H54 (cell line): ENCODE results near the gene CSMD2.

ENCODE experiments used
- DNase-seq: peaks from one replicate; pipeline ENCODE4 v3.0.0; 2011; ENCODE audit warnings: low spot score, mixed read lengths; ENCODE audit not compliant: insufficient read length
- FAIRE-seq: peaks from 3 replicates; lab custom pipeline; 2011; peaks lifted over from hg19 to GRCh38; lab: Jason Lieb, UNC
- POLR2A ChIP-seq: IDR thresholded peaks from 2 replicates; pipeline ENCODE4 v1.6.1; 2011; ENCODE audit warnings: low read depth, mild to moderate bottlenecking, low read length

Gene CSMD2

GRCh38 chr1:33623811-33624210 lies 541.2 kb downstream of the CSMD2 start:
- TF ChIP-seq POLR2A, result no peak
- no peak for DNase-seq
- no peak for FAIRE-seq

- TF ChIP-seq POLR2A, result no peak
- FAIRE-seq, result no peak
- no peak for DNase-seq
These were observed 542.3 kb downstream of the CSMD2 start for GRCh38 chr1:33622757-33623156.

GRCh38 chr1:33618636-33619035 lies 546.4 kb downstream of the CSMD2 start:
- TF ChIP-seq POLR2A, result no peak
- DNase-seq, result no peak
- FAIRE-seq, result no peak

- DNase-seq (no peak), FAIRE-seq (no peak)
- no peak for TF ChIP-seq POLR2A
These were observed 547.6 kb downstream of the CSMD2 start for GRCh38 chr1:33617451-33617850.

GRCh38 chr1:33616780-33617179 lies 548.2 kb downstream of the CSMD2 start:
- DNase-seq (no peak), FAIRE-seq (no peak)
- TF ChIP-seq POLR2A, result no peak

GRCh38 chr1:33615546-33615945 lies 549.5 kb downstream of the CSMD2 start:
- no peak for TF ChIP-seq POLR2A
- FAIRE-seq, result no peak
- no peak for DNase-seq

GRCh38 chr1:33610864-33611455 lies 554.1 kb downstream of the CSMD2 start:
- no peak for TF ChIP-seq POLR2A
- FAIRE-seq (no peak), DNase-seq (no peak)

- DNase-seq (no peak), FAIRE-seq (no peak)
- no peak for TF ChIP-seq POLR2A
These were observed 554.6 kb downstream of the CSMD2 start for GRCh38 chr1:33610391-33610790.

GRCh38 chr1:33609739-33610138 lies 555.3 kb downstream of the CSMD2 start:
- FAIRE-seq (no peak), DNase-seq (no peak)

GRCh38 chr1:33608825-33609400 lies 556.1 kb downstream of the CSMD2 start:
- TF ChIP-seq POLR2A, result no peak
- DNase-seq (no peak), FAIRE-seq (no peak)

More at GRCh38 chr1:33609739-33610138, 555.3 kb downstream of the CSMD2 start:
- TF ChIP-seq POLR2A, result no peak

- FAIRE-seq, result no peak
These were observed 557.5 kb downstream of the CSMD2 start for GRCh38 chr1:33607444-33608005.

GRCh38 chr1:33606272-33606671 lies 558.8 kb downstream of the CSMD2 start:
- no peak for FAIRE-seq
- TF ChIP-seq POLR2A, result no peak
- DNase-seq, result no peak

More at GRCh38 chr1:33607444-33608005, 557.5 kb downstream of the CSMD2 start:
- DNase-seq, result no peak
- no peak for TF ChIP-seq POLR2A

GRCh38 chr1:33602271-33602670 lies 562.8 kb downstream of the CSMD2 start:
- no peak for DNase-seq
- no peak for TF ChIP-seq POLR2A
- FAIRE-seq, result no peak

GRCh38 chr1:33601751-33602150 lies 563.3 kb downstream of the CSMD2 start:
- DNase-seq (no peak), FAIRE-seq (no peak)
- TF ChIP-seq POLR2A, result no peak
